Stimulated activated memory B cell treated with anti-CD40 and anti-IgM and Interleukin-4, amounts not matched to agents 10 μg/mL and 1 μg/mL and 100 μg/mL, for 72 hours (primary cell): ENCODE results near the gene RFK.
"Not testable (repeated sequence)": the region's sequence is repeated elsewhere in the genome, so short reads cannot be mapped to it uniquely, and the experiment has no call there.

Experiments
- ATAC-seq: fragments of 150-1000 bp; cut with Tn5 transposase; 2 replicates; pipeline ENCODE4 v1.10.0; 2021
- H3K27ac Mint-ChIP-seq: one replicate; pipeline ENCODE4 v1.8.0; 2022; ENCODE audit warnings: mild to moderate bottlenecking, mixed read lengths
- H3K27me3 Mint-ChIP-seq: one replicate; pipeline ENCODE4 v1.8.0; 2022; ENCODE audit warnings: mixed read lengths
- H3K36me3 Mint-ChIP-seq: one replicate; pipeline ENCODE4 v1.8.0; 2022; ENCODE audit warnings: mixed read lengths
- H3K4me1 Mint-ChIP-seq: one replicate; pipeline ENCODE4 v1.8.0; 2022; ENCODE audit warnings: mixed read lengths
- H3K4me3 Mint-ChIP-seq: one replicate; pipeline ENCODE4 v1.8.0; 2022; ENCODE audit warnings: mild to moderate bottlenecking, moderate library complexity, mixed read lengths
- H3K9me3 Mint-ChIP-seq: one replicate; pipeline ENCODE4 v1.8.0; 2022; ENCODE audit warnings: mixed read lengths

RFK gene

GRCh38 chr9:76365028-76365427 lies 29.2 kb downstream of the RFK start:
- H3K9me3 Mint-ChIP-seq = no peaks in the 10 kb centered on the region
- ATAC-seq = no peak
- peaks cover 13% of the 10 kb centered on the region for H3K27me3 Mint-ChIP-seq
- no peak overlapping the region for H3K4me3 Mint-ChIP-seq
- no peaks in the 10 kb centered on the region for H3K36me3 Mint-ChIP-seq
- H3K4me1 Mint-ChIP-seq = no peaks in the 10 kb centered on the region
- H3K27ac Mint-ChIP-seq = no peak overlapping the region

GRCh38 chr9:76363032-76363395 lies 31.2 kb downstream of the RFK start:
- Mint-ChIP-seq H3K36me3 (no peaks in the 10 kb centered on the region), H3K4me3 (no peak overlapping the region), H3K27me3 (peaks cover 13% of the 10 kb centered on the region), H3K27ac (no peak overlapping the region), H3K9me3 (no peaks in the 10 kb centered on the region), H3K4me1 (no peaks in the 10 kb centered on the region)
- no peak for ATAC-seq

- not testable (repeated sequence) for H3K36me3 Mint-ChIP-seq, ATAC-seq, H3K9me3 Mint-ChIP-seq, H3K27ac Mint-ChIP-seq, H3K4me3 Mint-ChIP-seq, H3K4me1 Mint-ChIP-seq
- H3K27me3 Mint-ChIP-seq = peaks cover 13% of the 10 kb centered on the region
These were observed 31.7 kb downstream of the RFK start for GRCh38 chr9:76362332-76363031.

GRCh38 chr9:76359766-76360165 lies 34.5 kb downstream of the RFK start:
- Mint-ChIP-seq H3K9me3 (no peaks in the 10 kb centered on the region), H3K36me3 (no peaks in the 10 kb centered on the region), H3K4me3 (no peak overlapping the region), H3K27me3 (peaks cover 13% of the 10 kb centered on the region), H3K4me1 (no peaks in the 10 kb centered on the region), H3K27ac (no peak overlapping the region)
- no peak for ATAC-seq

- no peaks in the 10 kb centered on the region for H3K9me3 Mint-ChIP-seq
- H3K27me3 Mint-ChIP-seq = peaks cover 13% of the 10 kb centered on the region
- H3K27ac Mint-ChIP-seq = no peak overlapping the region
- no peak for ATAC-seq
- no peaks in the 10 kb centered on the region for H3K4me1 Mint-ChIP-seq
- no peak overlapping the region for H3K4me3 Mint-ChIP-seq
- no peaks in the 10 kb centered on the region for H3K36me3 Mint-ChIP-seq
These were observed 34.9 kb downstream of the RFK start for GRCh38 chr9:76359365-76359764.

- H3K4me3 Mint-ChIP-seq = no peak overlapping the region
- H3K36me3 Mint-ChIP-seq = no peaks in the 10 kb centered on the region
- H3K9me3 Mint-ChIP-seq = no peaks in the 10 kb centered on the region
- ATAC-seq = no peak
- H3K27me3 Mint-ChIP-seq = peaks cover 12% of the 10 kb centered on the region
- H3K4me1 Mint-ChIP-seq = no peaks in the 10 kb centered on the region
- H3K27ac Mint-ChIP-seq = no peak overlapping the region
These were observed 35.5 kb downstream of the RFK start for GRCh38 chr9:76358628-76359280.

- Mint-ChIP-seq H3K4me3 (no peak overlapping the region), H3K9me3 (no peaks in the 10 kb centered on the region), H3K27me3 (no peaks in the 10 kb centered on the region), H3K27ac (no peak overlapping the region), H3K36me3 (no peaks in the 10 kb centered on the region), H3K4me1 (no peaks in the 10 kb centered on the region)
- ATAC-seq = no peak
These were observed 36.7 kb downstream of the RFK start for GRCh38 chr9:76357555-76357954.

GRCh38 chr9:76355886-76356285 lies 38.3 kb downstream of the RFK start:
- Mint-ChIP-seq H3K27me3 (peaks cover 9% of the 10 kb centered on the region), H3K27ac (no peak overlapping the region), H3K36me3 (no peaks in the 10 kb centered on the region), H3K4me1 (peaks cover 6% of the 10 kb centered on the region), H3K4me3 (no peak overlapping the region), H3K9me3 (no peaks in the 10 kb centered on the region)
- no peak for ATAC-seq

GRCh38 chr9:76354221-76354620 lies 40.0 kb downstream of the RFK start:
- no peaks in the 10 kb centered on the region for H3K9me3 Mint-ChIP-seq
- no peak overlapping the region for H3K4me3 Mint-ChIP-seq
- no peak for ATAC-seq
- H3K4me1 Mint-ChIP-seq = peaks cover 6% of the 10 kb centered on the region
- no peak overlapping the region for H3K27ac Mint-ChIP-seq
- H3K27me3 Mint-ChIP-seq = peaks cover 10% of the 10 kb centered on the region
- H3K36me3 Mint-ChIP-seq = no peaks in the 10 kb centered on the region

GRCh38 chr9:76353280-76353679 lies 40.9 kb downstream of the RFK start:
- H3K9me3 Mint-ChIP-seq = no peaks in the 10 kb centered on the region
- peaks cover 6% of the 10 kb centered on the region for H3K4me1 Mint-ChIP-seq
- ATAC-seq = no peak
- H3K27ac Mint-ChIP-seq = no peak overlapping the region
- H3K36me3 Mint-ChIP-seq = no peaks in the 10 kb centered on the region
- no peak overlapping the region for H3K4me3 Mint-ChIP-seq
- H3K27me3 Mint-ChIP-seq = peaks cover 10% of the 10 kb centered on the region

GRCh38 chr9:76352026-76352620 lies 42.1 kb downstream of the RFK start:
- Mint-ChIP-seq H3K27me3 (peaks cover 10% of the 10 kb centered on the region), H3K27ac (no peak overlapping the region), H3K9me3 (no peaks in the 10 kb centered on the region), H3K4me3 (no peak overlapping the region), H3K36me3 (no peaks in the 10 kb centered on the region), H3K4me1 (peaks cover 6% of the 10 kb centered on the region)
- ATAC-seq = no peak

- Mint-ChIP-seq H3K9me3 (no peaks in the 10 kb centered on the region), H3K27me3 (peaks cover 10% of the 10 kb centered on the region), H3K4me3 (no peak overlapping the region), H3K4me1 (peaks cover 6% of the 10 kb centered on the region), H3K27ac (peak overlapping the region; percentile 78), H3K36me3 (no peaks in the 10 kb centered on the region)
- peak; percentile 78 for ATAC-seq
These were observed 43.2 kb downstream of the RFK start for GRCh38 chr9:76351006-76351405.

GRCh38 chr9:76349865-76350264 lies 44.4 kb downstream of the RFK start:
- Mint-ChIP-seq H3K27me3 (peaks cover 10% of the 10 kb centered on the region), H3K4me1 (peaks cover 6% of the 10 kb centered on the region), H3K4me3 (no peak overlapping the region), H3K27ac (no peak overlapping the region), H3K36me3 (no peaks in the 10 kb centered on the region), H3K9me3 (no peaks in the 10 kb centered on the region)
- ATAC-seq = no peak

- Mint-ChIP-seq H3K4me1 (no peaks in the 10 kb centered on the region), H3K9me3 (peaks cover 3% of the 10 kb centered on the region), H3K4me3 (no peak overlapping the region), H3K36me3 (no peaks in the 10 kb centered on the region), H3K27ac (no peak overlapping the region), H3K27me3 (peaks cover 31% of the 10 kb centered on the region)
- no peak for ATAC-seq
These were observed 51.4 kb downstream of the RFK start for GRCh38 chr9:76342858-76343257.

- Mint-ChIP-seq H3K9me3 (peaks cover 3% of the 10 kb centered on the region), H3K27me3 (peaks cover 31% of the 10 kb centered on the region), H3K4me3 (no peak overlapping the region), H3K4me1 (no peaks in the 10 kb centered on the region), H3K36me3 (no peaks in the 10 kb centered on the region), H3K27ac (no peak overlapping the region)
- no peak for ATAC-seq
These were observed 52.0 kb downstream of the RFK start for GRCh38 chr9:76342201-76342600.

- Mint-ChIP-seq H3K27ac (no peak overlapping the region), H3K36me3 (no peaks in the 10 kb centered on the region), H3K27me3 (peaks cover 31% of the 10 kb centered on the region), H3K4me3 (no peak overlapping the region), H3K4me1 (no peaks in the 10 kb centered on the region), H3K9me3 (peaks cover 3% of the 10 kb centered on the region)
- no peak for ATAC-seq
These were observed 52.6 kb downstream of the RFK start for GRCh38 chr9:76341616-76342015.
